Right atrium auricular region (tissue), 2 donors: ENCODE data around the gene ZBTB20. TPM values are rescaled to one million over a fixed set of nuclear protein-coding genes. Genes with fewer than 3 reads are reported as not detected.

ENCODE experiments used
- DNase-seq: peaks from one replicate; pipeline ENCODE4 v3.0.0-alpha.2; 2019; ENCODE audit warnings: low spot score
- H3K27ac ChIP-seq, 2 donors: fragments of 200-600 bp; sonication (generic); 1 replicate in 1 of 2; 2 replicates in 1 of 2; pipeline ENCODE4 v1.5.1; 2016 to 2019
- H3K27me3 ChIP-seq, 2 donors: fragments of 200-600 bp; sonication (generic); one replicate each; pipeline versions ENCODE4 v1.5.1 to v1.6.0; 2017 to 2019
- H3K36me3 ChIP-seq: fragments of 200-600 bp; sonication (generic); one replicate; pipeline ENCODE4 v1.5.1; 2016
- H3K4me1 ChIP-seq, 2 donors: fragments of 200-600 bp; sonication (generic); one replicate each; pipeline versions ENCODE4 v1.5.1 to v1.6.0; 2017 to 2019
- H3K4me3 ChIP-seq, 2 donors: fragments of 200-600 bp; sonication (generic); 1 replicate in 1 of 2; 2 replicates in 1 of 2; pipeline ENCODE4 v1.5.1; 2017 to 2019; ENCODE audit warnings: mild to moderate bottlenecking in 1 of 2, moderate library complexity in 1 of 2
- H3K9me3 ChIP-seq, 2 donors: fragments of 200-600 bp; sonication (generic); one replicate each; pipeline ENCODE4 v1.5.1; 2019
- CTCF ChIP-seq, 2 donors: fragments of 200-600 bp; sonication (generic); IDR thresholded peaks; one replicate each; pipeline ENCODE4 v1.5.1; 2019; ENCODE audit warnings: antibody characterized with exemption in 2 of 2
- total RNA-seq, 2 donors: library from RNA; depleted of rRNA; stranded (reverse); fragments of >200 nt; gene quantifications; one replicate each; pipeline ENCODE4 v1.1.0, GENCODE V29; 2016

ZBTB20 gene
- total RNA-seq, 2 donors from 2014 or later: 84.6 to 90.8 TPM

GRCh38 chr3:114432310-114432709, 714.8 kb downstream of the ZBTB20 start:
- Histone ChIP-seq H3K27me3 (no peaks in the 10 kb centered on the region), H3K4me1 (peaks cover 0 to 10% of the 10 kb centered on the region in 2 donors), H3K9me3 (no peaks in the 10 kb centered on the region), H3K36me3 (no peaks in the 10 kb centered on the region), H3K4me3 (no peak overlapping the region), H3K27ac (no peak overlapping the region)
- no peak for DNase-seq
- TF ChIP-seq CTCF (IDR thresholded peaks at IDR 0.05): no peak

DNA sequence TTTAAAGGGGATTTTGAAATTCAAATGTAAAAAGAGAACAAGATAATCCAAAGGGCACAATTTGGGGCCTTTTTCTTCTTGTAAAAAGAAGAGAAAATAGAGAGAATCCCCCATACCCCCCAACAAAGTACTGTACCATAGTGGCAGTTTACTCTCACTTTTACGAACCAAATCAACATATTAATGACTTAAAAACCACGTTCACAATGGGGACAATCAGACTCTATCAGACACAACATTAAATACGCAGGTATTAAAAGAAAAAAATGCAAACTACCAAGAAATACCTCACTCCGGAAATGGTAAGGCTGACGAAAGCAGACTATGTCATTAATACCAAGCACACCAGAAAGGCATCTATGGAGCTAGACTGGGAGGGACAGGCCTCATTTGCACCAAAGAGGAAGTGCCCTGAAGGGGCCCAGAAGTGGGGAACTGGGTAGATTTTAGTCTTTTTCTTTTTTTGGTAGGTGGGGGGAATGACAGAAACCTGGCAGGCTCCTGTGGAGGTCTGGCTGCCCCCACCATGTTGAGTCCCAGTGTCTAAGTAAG, 719.0 kb downstream of the ZBTB20 start:
- H3K27ac ChIP-seq: no peak overlapping the region
- TF ChIP-seq CTCF (IDR thresholded peaks at IDR 0.05): no peak
- no peaks in the 10 kb centered on the region for H3K27me3 ChIP-seq
- no peak for DNase-seq
- peaks cover 0 to 7% of the 10 kb centered on the region in 2 donors for H3K4me1 ChIP-seq
- no peaks in the 10 kb centered on the region for H3K9me3 ChIP-seq
- H3K36me3 ChIP-seq: no peaks in the 10 kb centered on the region
- no peak overlapping the region for H3K4me3 ChIP-seq

DNA sequence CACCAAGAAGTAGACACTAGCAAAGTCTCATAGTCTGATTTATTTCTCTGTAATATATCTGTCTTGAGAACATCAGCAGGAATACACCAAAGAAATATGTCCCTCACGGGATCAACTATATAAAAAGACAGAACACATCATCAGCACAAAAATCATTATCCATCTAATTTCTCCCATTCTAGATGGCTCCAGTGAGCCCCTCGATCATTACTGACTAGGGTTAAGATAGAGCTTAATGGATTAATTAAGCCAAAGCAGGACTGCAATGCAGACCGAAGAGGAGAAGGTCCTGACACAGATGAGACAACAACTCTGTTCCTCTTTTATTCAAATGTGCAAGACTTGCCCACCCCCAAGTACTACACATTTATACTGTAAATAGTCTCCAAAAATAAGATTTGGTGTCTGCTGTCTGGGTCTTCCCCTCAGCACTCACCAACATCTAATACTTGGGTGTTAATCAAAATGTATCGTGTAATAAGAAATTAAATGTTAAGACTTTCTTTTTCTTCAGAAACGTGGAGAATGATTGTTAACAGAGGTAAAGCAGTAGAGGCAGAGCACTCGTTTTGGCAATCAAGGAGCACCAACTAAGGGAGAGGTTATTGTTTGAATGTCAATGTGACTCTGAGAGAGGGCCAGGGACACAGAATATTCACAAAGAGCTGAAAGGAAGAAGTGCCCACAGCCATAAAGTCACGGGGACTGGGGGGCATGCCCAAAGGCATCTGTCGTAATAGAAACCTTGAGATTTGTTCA, 719.6 kb downstream of the ZBTB20 start:
- no peaks in the 10 kb centered on the region for H3K36me3 ChIP-seq
- H3K27me3 ChIP-seq: no peaks in the 10 kb centered on the region
- TF ChIP-seq CTCF (IDR thresholded peaks at IDR 0.05): no peak
- no peak overlapping the region for H3K4me3 ChIP-seq
- no peaks in the 10 kb centered on the region for H3K9me3 ChIP-seq
- peaks cover 0 to 3% of the 10 kb centered on the region in 2 donors for H3K4me1 ChIP-seq
- DNase-seq: no peak
- H3K27ac ChIP-seq: no peak overlapping the region

DNA sequence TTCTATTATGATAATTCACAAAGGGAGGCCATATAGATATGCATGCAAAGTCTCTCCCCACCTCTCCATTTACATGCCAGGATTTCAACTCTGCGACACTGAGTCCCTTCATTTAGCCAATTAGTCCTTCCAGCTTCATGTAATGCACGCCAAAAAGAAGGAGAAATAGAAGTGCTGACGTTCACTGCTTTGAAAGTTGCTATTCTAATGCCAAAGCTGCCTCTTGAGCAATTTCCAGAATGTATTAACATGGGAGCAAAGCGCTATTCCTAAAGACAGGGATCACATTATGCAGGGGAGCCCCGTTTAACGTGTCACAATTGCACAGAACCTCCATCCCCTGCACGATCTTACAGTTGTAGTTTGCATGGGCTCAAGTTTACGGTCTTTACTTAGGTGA, 722.8 kb downstream of the ZBTB20 start:
- no peak for DNase-seq
- Histone ChIP-seq H3K27me3 (no peaks in the 10 kb centered on the region), H3K4me3 (no peak overlapping the region), H3K27ac (no peak overlapping the region), H3K36me3 (no peaks in the 10 kb centered on the region), H3K4me1 (peaks cover 0 to 4% of the 10 kb centered on the region in 2 donors), H3K9me3 (no peaks in the 10 kb centered on the region)
- no peak for TF ChIP-seq CTCF (IDR thresholded peaks at IDR 0.05)

GRCh38 chr3:114421204-114421603, 725.9 kb downstream of the ZBTB20 start:
- Histone ChIP-seq H3K27me3 (no peaks in the 10 kb centered on the region), H3K36me3 (no peaks in the 10 kb centered on the region), H3K27ac (no peak overlapping the region), H3K4me1 (peaks cover 0 to 9% of the 10 kb centered on the region in 2 donors), H3K9me3 (no peaks in the 10 kb centered on the region), H3K4me3 (no peak overlapping the region)
- DNase-seq: no peak
- no peak for TF ChIP-seq CTCF (IDR thresholded peaks at IDR 0.05)
